Transverse colon (tissue), 4 donors: ENCODE measurements around the gene MT4. TPM values are rescaled to one million over a fixed set of nuclear protein-coding genes. Genes with fewer than 3 reads are reported as not detected.

Source experiments
- DNase-seq: peaks from one replicate; pipeline ENCODE4 v3.0.0-alpha.2; 2019
- H3K27ac ChIP-seq, 4 donors: fragments of 200-600 bp; sonication (generic); 2 replicates each; pipeline ENCODE4 v1.5.1; 2016 to 2018; ENCODE audit warnings: inconsistent platforms in 4 of 4
- H3K27me3 ChIP-seq: fragments of 200-600 bp; sonication (generic); 2 replicates; pipeline ENCODE4 v1.5.1; 2017; ENCODE audit warnings: inconsistent platforms
- H3K36me3 ChIP-seq, 4 donors: fragments of 200-600 bp; sonication (generic); 2 replicates each; pipeline ENCODE4 v1.5.1; 2017 to 2019; ENCODE audit warnings: inconsistent platforms in 4 of 4
- H3K4me1 ChIP-seq, 4 donors: fragments of 200-600 bp; sonication (generic); 2 replicates each; pipeline ENCODE4 v1.5.1; 2017 to 2020; ENCODE audit warnings: inconsistent platforms in 4 of 4
- H3K4me3 ChIP-seq, 4 donors: fragments of 200-600 bp; sonication (generic); 1 replicate in 1 of 4; 2 replicates in 3 of 4; pipeline versions ENCODE4 v1.5.1 to v1.6.1; 2017 to 2019; ENCODE audit warnings: inconsistent platforms in 4 of 4
- H3K9me3 ChIP-seq, 2 donors: fragments of 200-600 bp; sonication (generic); 2 replicates each; pipeline ENCODE4 v1.5.1; 2017 to 2019; ENCODE audit warnings: inconsistent platforms in 2 of 2
- EP300 ChIP-seq: sonication (generic); formaldehyde crosslinking; IDR thresholded peaks from one replicate; pipeline ENCODE4 v1.6.1; 2017; ENCODE audit warnings: antibody characterized with exemption, low read depth
- POLR2A ChIP-seq: fragments of 450-650 bp; IDR thresholded peaks from one replicate; pipeline ENCODE4 v1.6.1; 2016; ENCODE audit warnings: antibody characterized with exemption, mild to moderate bottlenecking, moderate library complexity
- POLR2AphosphoS5 ChIP-seq, 3 donors: sonication (generic); formaldehyde crosslinking; IDR thresholded peaks; one replicate each; pipeline ENCODE4 v1.6.1; 2016; ENCODE audit warnings: antibody characterized with exemption in 3 of 3
- WGBS, 2 donors: methylation state at CpG; one replicate each; pipeline ENCODE4 v1.1.5; 2018; ENCODE audit warnings: low coverage in 1 of 2; 5-methylcytosine and 5-hydroxymethylcytosine counted together
- in situ Hi-C, 4 donors: fragments of 200-750 bp; cut with MboI; loops; one replicate each; pipeline versions ENCODE4 v1.15.0 to v1.15.1; 2017; ENCODE audit warnings: low sequenced_read_pairs in 3 of 4, low pct_ligation_motif_present in 1 of 4, low pct_unique_long_range_greater_than_20kb in 1 of 4
- intact Hi-C: fragments of 100-400 bp; cut with DNase I; formaldehyde crosslinking; loops from one replicate; pipeline ENCODE4 v1.15.1; 2023; ENCODE audit warnings: low total_unique reads
- total RNA-seq, 4 donors: library from RNA; depleted of rRNA; stranded (reverse); fragments of >200 nt; gene quantifications; one replicate each; pipeline ENCODE4 v1.1.0, GENCODE V29; 2016
- TF ChIP-seq, protein P1 (sequence below), 5 experiments: fragments of 200-600 bp in 3 of 5; fragments of 450-650 bp in 2 of 5; sonication (generic) in 3 of 5; IDR thresholded peaks; 1 replicate in 2 of 5; 2 replicates in 3 of 5; pipeline ENCODE4 v1.5.1; 2016 to 2017; ENCODE audit warnings: antibody characterized with exemption in 5 of 5, inconsistent platforms in 3 of 5, mild to moderate bottlenecking in 2 of 5, moderate library complexity in 1 of 5

Gene MT4
- total RNA-seq, 4 donors from 2014 or later: 95.4 TPM; not detected in 3

DNA sequence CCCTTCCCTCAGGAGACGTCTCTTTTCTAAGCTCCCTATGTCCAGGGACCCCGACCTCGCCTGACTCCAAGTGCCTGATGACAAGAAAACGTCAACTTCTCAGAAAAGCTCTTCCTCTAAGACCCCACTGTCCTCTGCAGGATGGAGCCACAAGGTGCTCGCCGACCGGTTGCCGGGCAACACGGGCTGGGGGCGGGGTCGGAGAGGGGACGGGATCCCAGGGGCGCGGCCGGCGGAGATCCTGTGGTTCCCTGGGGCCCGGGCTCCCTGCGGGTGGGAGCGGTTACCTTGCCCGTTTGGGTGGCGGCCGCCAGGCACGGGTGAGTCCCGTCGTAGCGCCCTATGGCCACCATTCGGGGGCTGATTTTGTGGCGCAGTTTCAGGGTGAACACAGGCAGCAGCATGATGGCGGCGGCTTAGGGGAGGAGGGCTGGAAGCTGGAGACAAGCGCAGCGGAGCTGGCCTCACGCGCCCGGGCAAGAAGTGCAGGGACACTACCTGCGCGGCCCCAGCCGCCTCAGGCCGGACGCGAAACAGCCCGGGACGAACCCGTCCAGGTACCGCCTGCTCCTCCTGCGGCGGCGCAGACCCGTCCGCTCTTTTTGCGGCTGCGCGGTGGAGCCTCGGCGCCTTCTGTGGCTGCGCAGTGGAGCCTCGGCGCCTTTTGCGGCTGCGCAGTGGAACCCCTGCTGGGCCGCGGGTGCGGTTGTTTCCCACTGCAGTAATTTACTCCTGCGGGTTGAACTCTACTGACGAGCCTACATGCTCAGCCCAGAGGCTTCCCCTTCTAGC lies 45.2 kb upstream of the MT4 start, which contains the start of gene BBS2:
TSS of gene BBS2 (minus strand) at position 566 of the 792 bp plus-strand sequence. CDS start at position 404, 162 bp downstream.
- intact Hi-C loops (no loop called here), in situ Hi-C loops (no loop called here)
- Histone ChIP-seq H3K27ac (peak within 1 kb of the TSS; percentile 86 to 95 (median 90)), H3K36me3 (no peaks in the 10 kb centered on the region), H3K4me1 (peaks cover 9 to 29% (median 15%) of the 10 kb centered on the region in 4 donors), H3K27me3 (no peaks in the 10 kb centered on the region), H3K9me3 (no peaks in the 10 kb centered on the region), H3K4me3 (peak within 1 kb of the TSS; percentile 33 to 82 (median 62))
- TF ChIP-seq POLR2A: peak; percentile 89
- peak; percentile 84 to 90 (median 84) for TF ChIP-seq POLR2AphosphoS5 (IDR thresholded peaks at IDR 0.05)
- TF ChIP-seq, protein P1, sequence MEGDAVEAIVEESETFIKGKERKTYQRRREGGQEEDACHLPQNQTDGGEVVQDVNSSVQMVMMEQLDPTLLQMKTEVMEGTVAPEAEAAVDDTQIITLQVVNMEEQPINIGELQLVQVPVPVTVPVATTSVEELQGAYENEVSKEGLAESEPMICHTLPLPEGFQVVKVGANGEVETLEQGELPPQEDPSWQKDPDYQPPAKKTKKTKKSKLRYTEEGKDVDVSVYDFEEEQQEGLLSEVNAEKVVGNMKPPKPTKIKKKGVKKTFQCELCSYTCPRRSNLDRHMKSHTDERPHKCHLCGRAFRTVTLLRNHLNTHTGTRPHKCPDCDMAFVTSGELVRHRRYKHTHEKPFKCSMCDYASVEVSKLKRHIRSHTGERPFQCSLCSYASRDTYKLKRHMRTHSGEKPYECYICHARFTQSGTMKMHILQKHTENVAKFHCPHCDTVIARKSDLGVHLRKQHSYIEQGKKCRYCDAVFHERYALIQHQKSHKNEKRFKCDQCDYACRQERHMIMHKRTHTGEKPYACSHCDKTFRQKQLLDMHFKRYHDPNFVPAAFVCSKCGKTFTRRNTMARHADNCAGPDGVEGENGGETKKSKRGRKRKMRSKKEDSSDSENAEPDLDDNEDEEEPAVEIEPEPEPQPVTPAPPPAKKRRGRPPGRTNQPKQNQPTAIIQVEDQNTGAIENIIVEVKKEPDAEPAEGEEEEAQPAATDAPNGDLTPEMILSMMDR (IDR thresholded peaks at IDR 0.05): peak in 1 of 5 experiments; percentile 44
- no peak for TF ChIP-seq EP300
- peak; percentile 94 for DNase-seq
- WGBS, 2 donors: 1% methylated on average over 52 of the region's 65 CpGs; no CpG with 5 or more reads in 1 of the 2 donors

DNA sequence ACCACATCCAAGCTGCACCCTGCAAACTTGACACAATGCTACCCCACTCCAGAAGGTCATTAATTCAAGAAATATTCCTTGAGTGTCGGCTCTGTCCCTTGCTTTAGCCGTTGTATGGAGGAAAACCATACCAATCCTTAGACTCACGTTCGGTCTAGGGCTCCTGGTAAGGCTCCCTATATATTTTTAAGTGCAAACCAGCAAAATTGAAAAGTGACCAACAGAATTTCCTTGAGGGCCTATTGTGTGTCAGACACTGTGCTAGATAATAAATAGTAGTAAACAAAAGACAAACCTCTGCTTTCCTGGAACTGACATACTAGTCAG lies 44.7 kb upstream of the MT4 start:
- TF ChIP-seq POLR2A (no peak), POLR2AphosphoS5 (IDR thresholded peaks at IDR 0.05) (no peak), EP300 (no peak)
- TF ChIP-seq, protein P1 (IDR thresholded peaks at IDR 0.05): no peak

DNA sequence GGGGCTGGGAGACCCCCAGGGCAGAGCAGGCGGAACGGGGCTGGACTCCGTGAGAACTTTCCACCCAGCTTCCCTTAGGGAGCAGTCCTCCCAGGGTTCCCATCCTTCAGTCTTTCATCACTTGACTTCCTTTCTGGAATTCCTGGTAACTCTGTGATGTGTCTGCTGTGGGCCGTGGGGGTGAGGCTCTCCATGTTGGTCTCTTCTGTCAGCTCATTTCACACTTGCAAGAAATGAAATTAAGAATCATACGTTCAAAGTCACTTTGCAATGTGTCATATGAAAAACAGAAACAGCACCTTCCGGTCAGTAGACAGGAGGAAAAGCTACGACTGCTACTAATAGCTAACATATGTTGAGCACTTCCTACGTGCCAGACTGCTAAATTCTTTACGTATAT lies 39.6 kb upstream of the MT4 start:
- in situ Hi-C loops (no loop called here), intact Hi-C loops (no loop called here)
- Histone ChIP-seq H3K4me1 (peaks cover 4 to 6% (median 5%) of the 10 kb centered on the region in 4 donors), H3K4me3 (no peak overlapping the region), H3K27ac (no peak overlapping the region), H3K9me3 (no peaks in the 10 kb centered on the region), H3K36me3 (no peaks in the 10 kb centered on the region), H3K27me3 (no peaks in the 10 kb centered on the region)
- 73 to 82% methylated on average over 6 to 9 of the region's 9 CpGs for WGBS, 2 donors
- TF ChIP-seq POLR2AphosphoS5 (IDR thresholded peaks at IDR 0.05): no peak
- TF ChIP-seq POLR2A: no peak
- no peak for TF ChIP-seq EP300
- TF ChIP-seq, protein P1 (IDR thresholded peaks at IDR 0.05): no peak
- DNase-seq: no peak

More for the DNA sequence above, 44.7 kb upstream of the MT4 start:
- intact Hi-C loops: no loop called here
- no peaks in the 10 kb centered on the region for H3K27me3 ChIP-seq
- H3K9me3 ChIP-seq: no peaks in the 10 kb centered on the region
- DNase-seq: no peak
- peaks cover 9 to 29% (median 15%) of the 10 kb centered on the region in 4 donors for H3K4me1 ChIP-seq
- WGBS, 2 donors: 17 to 18% methylated on average over 2 to 4 of the region's 4 CpGs
- H3K4me3 ChIP-seq: peak overlapping the region in 3 of 4 donors; percentile 49 to 82 (median 76)
- H3K36me3 ChIP-seq: no peaks in the 10 kb centered on the region
- H3K27ac ChIP-seq: peak overlapping the region; percentile 86 to 95 (median 90)
- in situ Hi-C loops: no loop called here

DNA sequence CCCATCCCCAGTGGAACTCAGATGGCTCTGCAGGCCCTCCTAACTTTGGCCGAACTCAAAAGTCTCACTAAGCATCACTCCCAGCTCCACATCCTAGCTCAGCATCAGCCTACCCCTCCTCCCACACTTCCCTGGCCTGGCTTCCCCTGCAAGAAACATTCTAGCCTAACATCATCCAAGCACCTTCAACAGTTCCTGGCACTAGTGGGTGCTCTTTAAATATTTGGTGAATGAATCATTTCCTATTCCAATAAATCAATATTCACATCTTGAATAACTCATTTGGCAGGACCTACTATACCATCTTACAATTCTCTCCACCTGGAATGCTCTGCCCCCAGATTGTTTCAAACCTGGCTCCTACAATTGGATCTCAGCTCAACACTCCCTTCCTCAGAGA lies 34.0 kb upstream of the MT4 start:
- H3K4me1 ChIP-seq: no peaks in the 10 kb centered on the region
- DNase-seq: no peak
- TF ChIP-seq POLR2AphosphoS5 (IDR thresholded peaks at IDR 0.05) (no peak), POLR2A (no peak), EP300 (no peak)
- TF ChIP-seq, protein P1 (IDR thresholded peaks at IDR 0.05): no peak
- H3K9me3 ChIP-seq: no peaks in the 10 kb centered on the region
- no peaks in the 10 kb centered on the region for H3K36me3 ChIP-seq
- no peak overlapping the region for H3K27ac ChIP-seq
- in situ Hi-C loops: no loop called here
- no peak overlapping the region for H3K4me3 ChIP-seq
- WGBS, 2 donors: 73% methylated on average over 1 of the region's 1 CpG; no CpG with 5 or more reads in 1 of the 2 donors
- intact Hi-C loops: no loop called here
- no peaks in the 10 kb centered on the region for H3K27me3 ChIP-seq
